Measurements from ENCODE around the gene KRTAP6-3. TPM values are rescaled to one million over a fixed set of nuclear protein-coding genes. Genes with fewer than 3 reads are reported as not detected.

The KRTAP6-3 gene
- total and polyA plus RNA-seq, 9 of the 15 experiments (the other 6 are each of a cell fraction or from before 2014, with no cell fraction given) = 0.23 TPM; not detected in 8

DNA sequence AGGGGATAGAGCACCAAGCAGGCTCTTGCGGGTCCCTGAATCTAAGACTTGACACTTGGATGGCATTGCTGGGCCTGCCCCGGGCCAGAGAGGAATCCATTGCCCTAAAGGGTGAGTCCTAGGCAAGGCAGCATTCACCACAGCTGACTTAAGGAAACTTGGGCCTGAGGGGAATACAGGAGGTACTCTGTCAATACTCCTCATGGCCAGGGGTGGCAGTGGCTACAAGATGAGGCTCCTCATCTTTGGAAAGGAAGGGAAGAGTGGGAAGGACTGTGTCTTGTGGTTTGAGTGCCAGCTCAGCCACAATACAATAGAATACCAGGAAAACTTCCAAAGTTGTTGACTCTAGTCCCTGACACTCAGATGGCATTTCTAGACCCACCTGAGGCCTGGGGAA, 13.7 kb downstream of the KRTAP6-3 start:
- no peak overlapping the region for H3K4me3 ChIP-seq
- POLR2A ChIA-PET = no interaction called here
- FAIRE-seq = no peak
- intact Hi-C loops (cut with micrococcal nuclease) (no loop called here), in situ Hi-C loops (cut with MboI) (no loop called here)
- peaks cover 4% of the 10 kb centered on the region for H3K9me3 ChIP-seq (replicated peaks; ENCODE audit: control insufficient read depth, insufficient read depth, low read depth, low read length)
- H3K9me1 ChIP-seq (ENCODE audit: control insufficient read depth, insufficient read depth, low read length) = no peaks in the 10 kb centered on the region
- no peaks in the 10 kb centered on the region for H3K79me2 ChIP-seq (ENCODE audit: control insufficient read depth, insufficient read depth, low read length)
- no peak for TF ChIP-seq ZFP1 (CRISPR knock-in tag; IDR thresholded peaks at IDR 0.05)
- TF ChIP-seq, protein P1, sequence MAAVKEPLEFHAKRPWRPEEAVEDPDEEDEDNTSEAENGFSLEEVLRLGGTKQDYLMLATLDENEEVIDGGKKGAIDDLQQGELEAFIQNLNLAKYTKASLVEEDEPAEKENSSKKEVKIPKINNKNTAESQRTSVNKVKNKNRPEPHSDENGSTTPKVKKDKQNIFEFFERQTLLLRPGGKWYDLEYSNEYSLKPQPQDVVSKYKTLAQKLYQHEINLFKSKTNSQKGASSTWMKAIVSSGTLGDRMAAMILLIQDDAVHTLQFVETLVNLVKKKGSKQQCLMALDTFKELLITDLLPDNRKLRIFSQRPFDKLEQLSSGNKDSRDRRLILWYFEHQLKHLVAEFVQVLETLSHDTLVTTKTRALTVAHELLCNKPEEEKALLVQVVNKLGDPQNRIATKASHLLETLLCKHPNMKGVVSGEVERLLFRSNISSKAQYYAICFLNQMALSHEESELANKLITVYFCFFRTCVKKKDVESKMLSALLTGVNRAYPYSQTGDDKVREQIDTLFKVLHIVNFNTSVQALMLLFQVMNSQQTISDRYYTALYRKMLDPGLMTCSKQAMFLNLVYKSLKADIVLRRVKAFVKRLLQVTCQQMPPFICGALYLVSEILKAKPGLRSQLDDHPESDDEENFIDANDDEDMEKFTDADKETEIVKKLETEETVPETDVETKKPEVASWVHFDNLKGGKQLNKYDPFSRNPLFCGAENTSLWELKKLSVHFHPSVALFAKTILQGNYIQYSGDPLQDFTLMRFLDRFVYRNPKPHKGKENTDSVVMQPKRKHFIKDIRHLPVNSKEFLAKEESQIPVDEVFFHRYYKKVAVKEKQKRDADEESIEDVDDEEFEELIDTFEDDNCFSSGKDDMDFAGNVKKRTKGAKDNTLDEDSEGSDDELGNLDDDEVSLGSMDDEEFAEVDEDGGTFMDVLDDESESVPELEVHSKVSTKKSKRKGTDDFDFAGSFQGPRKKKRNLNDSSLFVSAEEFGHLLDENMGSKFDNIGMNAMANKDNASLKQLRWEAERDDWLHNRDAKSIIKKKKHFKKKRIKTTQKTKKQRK (IDR thresholded peaks at IDR 0.05; ENCODE audit: borderline replicate concordance, low read depth, low read length) = no peak
- no peak for TF ChIP-seq POLR2H (tag; IDR thresholded peaks at IDR 0.05; ENCODE audit: low read depth)
- TF ChIP-seq CTBP1 (IDR thresholded peaks at IDR 0.05; ENCODE audit: borderline replicate concordance) = no peak
- no peak for TF ChIP-seq THRAP3 (IDR thresholded peaks at IDR 0.05; ENCODE audit: borderline replicate concordance)
- TF ChIP-seq, protein P2, sequence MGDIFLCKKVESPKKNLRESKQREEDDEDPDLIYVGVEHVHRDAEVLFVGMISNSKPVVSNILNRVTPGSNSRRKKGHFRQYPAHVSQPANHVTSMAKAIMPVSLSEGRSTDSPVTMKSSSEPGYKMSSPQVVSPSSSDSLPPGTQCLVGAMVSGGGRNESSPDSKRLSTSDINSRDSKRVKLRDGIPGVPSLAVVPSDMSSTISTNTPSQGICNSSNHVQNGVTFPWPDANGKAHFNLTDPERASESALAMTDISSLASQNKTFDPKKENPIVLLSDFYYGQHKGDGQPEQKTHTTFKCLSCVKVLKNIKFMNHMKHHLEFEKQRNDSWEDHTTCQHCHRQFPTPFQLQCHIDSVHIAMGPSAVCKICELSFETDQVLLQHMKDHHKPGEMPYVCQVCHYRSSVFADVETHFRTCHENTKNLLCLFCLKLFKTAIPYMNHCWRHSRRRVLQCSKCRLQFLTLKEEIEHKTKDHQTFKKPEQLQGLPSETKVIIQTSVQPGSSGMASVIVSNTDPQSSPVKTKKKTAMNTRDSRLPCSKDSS (IDR thresholded peaks at IDR 0.05; ENCODE audit: low read depth, partially characterized antibody) = no peak
- no peak for TF ChIP-seq ADNP (tag; IDR thresholded peaks at IDR 0.05)
- no peak for TF ChIP-seq DNMT1 (IDR thresholded peaks at IDR 0.05)
- no peak for ATAC-seq
- CTCF ChIA-PET (ENCODE audit: low intra/inter-chr PET ratio) = no interaction called here
- H3K4me1 ChIP-seq (replicated peaks in 1 of 2; ENCODE audit: control insufficient read depth in 2 of 2, insufficient read depth in 2 of 2, low read length in 2 of 2) = no peaks in the 10 kb centered on the region
- no peak for DNase-seq (ENCODE audit: extremely low read depth in 1 of 4, low spot score in 3 of 4)
- BruUV-seq (replicated peaks) = no TSS peak
- no peak overlapping the region for H3K4me2 ChIP-seq (ENCODE audit: insufficient read depth, low read length)
- H3K36me3 ChIP-seq (ENCODE audit: control insufficient read depth, insufficient read depth, low read length) = no peaks in the 10 kb centered on the region
- H2AFZ ChIP-seq (ENCODE audit: low read depth, low read length) = no peak overlapping the region
- no peaks in the 10 kb centered on the region for H3K27me3 ChIP-seq (ENCODE audit: control insufficient read depth in 2 of 2, insufficient read depth in 2 of 2, low read length in 2 of 2)
- H3K9ac ChIP-seq (ENCODE audit: insufficient read depth in 1 of 2, low read depth in 2 of 2, low read length in 2 of 2) = no peak overlapping the region
- no peak overlapping the region for H3K27ac ChIP-seq (ENCODE audit: extremely low read depth, low read depth, low read length)
- no peaks in the 10 kb centered on the region for H4K20me1 ChIP-seq (replicated peaks; ENCODE audit: control insufficient read depth, insufficient read depth, low read length)
- 0% methylated on average over 2 of the region's 2 CpGs for WGBS (ENCODE audit: insufficient coverage, low coverage, missing lambda C conversion rate)
